K562 (cell line): Measurements from ENCODE around the gene ZNF577.

Experiments used
- SAFB2 ChIP-seq: fragments of 200-400 bp; formaldehyde crosslinking; IDR thresholded peaks from 2 replicates; pipeline ENCODE4 v1.6.1; 2018; ENCODE audit warnings: borderline replicate concordance, low read length, low read depth, moderate library complexity; ENCODE audit not compliant: severe bottlenecking
- ZNF354B ChIP-seq: fragments of 250-450 bp; sonication (Bioruptor Pico); IDR thresholded peaks from 2 replicates; pipeline ENCODE4 v1.4.0; 2020

DNA sequence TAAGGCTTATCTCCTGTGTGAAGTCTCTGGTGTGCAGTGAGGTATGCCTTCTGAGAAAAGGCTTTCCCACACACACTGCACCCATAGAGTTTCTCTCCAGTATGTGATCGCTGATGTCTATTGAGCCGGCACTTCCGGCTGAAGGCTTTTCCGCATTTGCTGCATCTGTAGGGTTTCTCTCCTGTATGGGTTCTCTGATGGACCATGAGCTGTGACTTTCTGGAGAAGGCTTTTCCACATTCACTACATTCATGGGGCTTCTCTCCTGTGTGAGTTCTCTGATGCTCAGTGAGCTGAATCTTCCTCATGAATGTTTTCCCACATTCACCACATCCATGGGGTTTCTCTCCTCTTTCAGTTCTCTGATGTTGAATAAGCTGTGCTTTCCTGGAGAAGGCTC, 14.7 kb downstream of the ZNF577 start:
- TF ChIP-seq ZNF354B (CRISPR knock-in tag) (no peak), SAFB2 (no peak)
